Fibroblast of lung (primary cell): Measurements from ENCODE around the gene MCF2L2.
"Not testable (repeated sequence)": the region's sequence is repeated elsewhere in the genome, so short reads cannot be mapped to it uniquely, and the experiment has no call there.

ENCODE experiments used
- EZH2 ChIP-seq: IDR thresholded peaks from 2 replicates; pipeline ENCODE4 v1.5.1; 2012; ENCODE audit warnings: low read length, control low read depth, mild to moderate bottlenecking; ENCODE audit errors: missing control alignments
- TF ChIP-seq, protein P1 (sequence below), 2 donors: IDR thresholded peaks in 1 of 2; conservative IDR thresholded peaks in 1 of 2; 1 replicate in 1 of 2; 2 replicates in 1 of 2; pipeline ENCODE4 v1.5.1; 2011 to 2012; ENCODE audit warnings: low read length in 2 of 2, control low read depth in 1 of 2, inconsistent platforms in 1 of 2, low read depth in 1 of 2, mild to moderate bottlenecking in 1 of 2

- TF ChIP-seq, protein P1, sequence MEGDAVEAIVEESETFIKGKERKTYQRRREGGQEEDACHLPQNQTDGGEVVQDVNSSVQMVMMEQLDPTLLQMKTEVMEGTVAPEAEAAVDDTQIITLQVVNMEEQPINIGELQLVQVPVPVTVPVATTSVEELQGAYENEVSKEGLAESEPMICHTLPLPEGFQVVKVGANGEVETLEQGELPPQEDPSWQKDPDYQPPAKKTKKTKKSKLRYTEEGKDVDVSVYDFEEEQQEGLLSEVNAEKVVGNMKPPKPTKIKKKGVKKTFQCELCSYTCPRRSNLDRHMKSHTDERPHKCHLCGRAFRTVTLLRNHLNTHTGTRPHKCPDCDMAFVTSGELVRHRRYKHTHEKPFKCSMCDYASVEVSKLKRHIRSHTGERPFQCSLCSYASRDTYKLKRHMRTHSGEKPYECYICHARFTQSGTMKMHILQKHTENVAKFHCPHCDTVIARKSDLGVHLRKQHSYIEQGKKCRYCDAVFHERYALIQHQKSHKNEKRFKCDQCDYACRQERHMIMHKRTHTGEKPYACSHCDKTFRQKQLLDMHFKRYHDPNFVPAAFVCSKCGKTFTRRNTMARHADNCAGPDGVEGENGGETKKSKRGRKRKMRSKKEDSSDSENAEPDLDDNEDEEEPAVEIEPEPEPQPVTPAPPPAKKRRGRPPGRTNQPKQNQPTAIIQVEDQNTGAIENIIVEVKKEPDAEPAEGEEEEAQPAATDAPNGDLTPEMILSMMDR (conservative IDR thresholded peaks at IDR 0.05 in 1 of 2, IDR thresholded peaks at IDR 0.05 in 1 of 2; ENCODE audit: low read depth in 1 of 2, low read length in 2 of 2) = not testable (repeated sequence)
- TF ChIP-seq EZH2 = peak; percentile 38
Observed at GRCh38 chr3:183179550-183179908, 248.9 kb downstream of the MCF2L2 start.
